GM12878 (cell line): Measurements from ENCODE around the gene FBXL7. TPM values are rescaled to one million over a fixed set of nuclear protein-coding genes. Genes with fewer than 3 reads are reported as not detected.

Source experiments
- ATAC-seq: fragments of 200-7000 bp; cut with Tn5 transposase; 3 replicates; pipeline ENCODE4 v1.9.1; 2020; ENCODE audit warnings: mild to moderate bottlenecking, moderate library complexity
- BruUV-seq: library from RNA; stranded (reverse); fragments of 400-500 nt; replicated peaks from 2 replicates; lab custom pipeline; 2021; lab: Mats Ljungman, UMichigan
- CTCF ChIA-PET: fragments of 300-600 bp; sonication (Branson Sonifier 250); formaldehyde crosslinking; extraction: SDS; loops from one replicate; lab custom pipeline; 2021; ENCODE audit warnings: inconsistent platforms; lab: Yijun Ruan, JAX
- POLR2A ChIA-PET: fragments of 350-600 bp; formaldehyde crosslinking; extraction: SDS; loops from one replicate; lab custom pipeline; 2021; ENCODE audit warnings: inconsistent platforms; lab: Charles Lee
- RAD21 ChIA-PET: fragments of 300-600 bp; sonication (Branson Sonifier 250); formaldehyde crosslinking; loops from one replicate; lab custom pipeline; 2023; ENCODE audit warnings: antibody characterized with exemption; ENCODE audit not compliant: unreplicated experiment; lab: Charles Lee
- SMC1A ChIA-PET: fragments of 300-600 bp; sonication (Branson Sonifier 250); formaldehyde crosslinking; loops from one replicate; lab custom pipeline; 2023; ENCODE audit not compliant: unreplicated experiment, uncharacterized antibody; lab: Charles Lee
- DNase-seq: peaks from one replicate; pipeline ENCODE4 v3.0.0-alpha.2; 2011; ENCODE audit warnings: low read depth, low spot score
- FAIRE-seq: peaks from 3 replicates; lab custom pipeline; 2011; peaks lifted over from hg19 to GRCh38; lab: Jason Lieb, UNC
- H2AFZ ChIP-seq: 2 replicates; pipeline ENCODE4 v1.6.0; 2011; ENCODE audit warnings: low read depth, low read length, control low read depth; ENCODE audit not compliant: control insufficient read depth
- H3K27ac ChIP-seq: 2 replicates; pipeline ENCODE4 v1.5.1; 2011; ENCODE audit warnings: control low read depth; ENCODE audit not compliant: control insufficient read depth, insufficient read depth
- H3K27me3 ChIP-seq, 2 experiments: replicated peaks in 1 of 2; 2 replicates each; pipeline versions ENCODE4 v1.6.0 to v1.6.1; 2011; ENCODE audit warnings: low read length in 1 of 2; ENCODE audit not compliant: control insufficient read depth in 2 of 2, insufficient read depth in 2 of 2
- H3K36me3 ChIP-seq, 2 experiments: 2 replicates each; pipeline ENCODE4 v1.5.1; 2011; ENCODE audit warnings: low read length in 1 of 2; ENCODE audit not compliant: control insufficient read depth in 2 of 2, insufficient read depth in 2 of 2
- H3K4me1 ChIP-seq: 2 replicates; pipeline ENCODE4 v1.6.1; 2011; ENCODE audit warnings: mild to moderate bottlenecking, low read length, moderate library complexity, mixed read lengths; ENCODE audit not compliant: control insufficient read depth, insufficient read depth
- H3K4me2 ChIP-seq: 2 replicates; pipeline ENCODE4 v1.6.0; 2011; ENCODE audit warnings: control low read depth; ENCODE audit not compliant: control insufficient read depth, insufficient read depth
- H3K4me3 ChIP-seq: fragments of 200-600 bp; sonication (generic); 2 replicates; pipeline ENCODE4 v1.5.1; 2016
- H3K79me2 ChIP-seq: 2 replicates; pipeline ENCODE4 v1.6.0; 2011; ENCODE audit warnings: low read length; ENCODE audit not compliant: control insufficient read depth, insufficient read depth
- H3K9ac ChIP-seq: 2 replicates; pipeline ENCODE4 v1.8.0; 2011; ENCODE audit warnings: low read length, control low read depth, mixed read lengths; ENCODE audit not compliant: control insufficient read depth, insufficient read depth
- H3K9me3 ChIP-seq: replicated peaks from 3 replicates; pipeline ENCODE4 v1.5.1; 2011; ENCODE audit warnings: mild to moderate bottlenecking, low read length; ENCODE audit not compliant: control insufficient read depth, insufficient read depth
- H4K20me1 ChIP-seq: 2 replicates; pipeline ENCODE4 v1.6.0; 2011; ENCODE audit not compliant: control insufficient read depth, insufficient read depth
- CBX3 ChIP-seq: fragments of 200-600 bp; sonication (generic); IDR thresholded peaks from 2 replicates; pipeline ENCODE4 v1.6.1; 2016; ENCODE audit warnings: low read depth, borderline replicate concordance
- CHD1 ChIP-seq: IDR thresholded peaks from 2 replicates; pipeline ENCODE4 v1.6.1; 2012; ENCODE audit warnings: low read depth, low read length, improper control_type of control experiment
- FOS ChIP-seq: IDR thresholded peaks from 3 replicates; pipeline ENCODE4 v1.6.1; 2011; ENCODE audit warnings: borderline replicate concordance; ENCODE audit not compliant: insufficient read length; ENCODE audit errors: extremely low read depth
- HCFC1 ChIP-seq: fragments of 150-350 bp; IDR thresholded peaks from 2 replicates; pipeline ENCODE4 v1.6.1; 2014; ENCODE audit warnings: low read length
- HDAC2 ChIP-seq: fragments of 200-600 bp; sonication (generic); IDR thresholded peaks from 2 replicates; pipeline ENCODE4 v1.6.1; 2017
- HDAC6 ChIP-seq: fragments of 200-600 bp; sonication (generic); IDR thresholded peaks from one replicate; pipeline ENCODE4 v1.8.0; 2017; ENCODE audit warnings: antibody characterized with exemption; ENCODE audit not compliant: unreplicated experiment
- HDGF ChIP-seq: fragments of 450-650 bp; IDR thresholded peaks from 2 replicates; pipeline ENCODE4 v1.6.1; 2016; ENCODE audit warnings: antibody characterized with exemption
- IRF5 ChIP-seq: fragments of 450-650 bp; IDR thresholded peaks from 2 replicates; pipeline ENCODE4 v1.6.1; 2017; ENCODE audit warnings: borderline replicate concordance
- KAT2A ChIP-seq: conservative IDR thresholded peaks from 2 replicates; pipeline ENCODE4 v1.6.1; 2011; ENCODE audit warnings: low read depth, low read length; ENCODE audit not compliant: control insufficient read depth
- MEF2A ChIP-seq: IDR thresholded peaks from 2 replicates; pipeline ENCODE4 v1.6.1; 2011; ENCODE audit warnings: low read depth, mild to moderate bottlenecking, low read length, moderate library complexity; ENCODE audit not compliant: insufficient read depth
- MTA2 ChIP-seq: fragments of 450-650 bp; IDR thresholded peaks from 2 replicates; pipeline ENCODE4 v1.6.1; 2016; ENCODE audit warnings: low read depth, mild to moderate bottlenecking, moderate library complexity
- POLR2AphosphoS5 ChIP-seq: IDR thresholded peaks from 2 replicates; pipeline ENCODE4 v1.6.1; 2011; ENCODE audit warnings: mild to moderate bottlenecking, low read length, inconsistent platforms
- RAD21 ChIP-seq: IDR thresholded peaks from 2 replicates; pipeline ENCODE4 v1.6.1; 2011; ENCODE audit warnings: mild to moderate bottlenecking, low read depth, low read length, moderate library complexity; ENCODE audit not compliant: insufficient read depth
- SP1 ChIP-seq: IDR thresholded peaks from one replicate; pipeline ENCODE4 v1.6.1; 2011; ENCODE audit warnings: low read depth, low read length
- SPI1 ChIP-seq: IDR thresholded peaks from 2 replicates; pipeline ENCODE4 v1.6.1; 2011; ENCODE audit warnings: low read depth, mild to moderate bottlenecking, low read length, moderate library complexity, borderline replicate concordance; ENCODE audit not compliant: insufficient read depth
- TCF12 ChIP-seq: IDR thresholded peaks from 2 replicates; pipeline ENCODE4 v1.6.1; 2011; ENCODE audit warnings: low read depth, mild to moderate bottlenecking, low read length
- ZBTB4 ChIP-seq: fragments of 450-650 bp; formaldehyde crosslinking; IDR thresholded peaks from 2 replicates; pipeline ENCODE4 v1.4.0; 2022; ENCODE audit warnings: mild to moderate bottlenecking, moderate library complexity
- ZZZ3 ChIP-seq: IDR thresholded peaks from 2 replicates; pipeline ENCODE4 v1.6.1; 2011; ENCODE audit warnings: low read depth; ENCODE audit not compliant: control insufficient read depth, insufficient read length
- WGBS: methylation state at CpG from one replicate; pipeline ENCODE4 v1.1.6; 2016; ENCODE audit warnings: low lambda C conversion rate; ENCODE audit not compliant: insufficient replicate concordance, insufficient coverage; ENCODE audit errors: missing lambda C conversion rate; 5-methylcytosine and 5-hydroxymethylcytosine counted together
- in situ Hi-C: fragments of 300-500 bp; cut with MboI; formaldehyde crosslinking; loops from 9 replicates; pipeline ENCODE4 v1.14.3; 2018; ENCODE audit warnings: mixed read lengths
- intact Hi-C: fragments of 100-400 bp; cut with micrococcal nuclease; formaldehyde crosslinking; loops from one replicate; pipeline ENCODE4 v1.14.2; 2022; ENCODE audit not compliant: unreplicated experiment
- polyA plus RNA-seq, 11 experiments: library from polyadenylated mRNA; depleted of rRNA in 4 of 11; unstranded in 6 of 11; stranded (reverse) in 5 of 11; fragments of >200 nt; fragmentation: Nextera tagmentation in 4 of 11; fragmentation: Illumina TruSeq in 1 of 11; extraction: Ambion mirVana in 4 of 11; extraction: Trizol in 1 of 11; gene quantifications; 1 replicate in 1 of 11; 2 replicates in 10 of 11; pipeline versions ENCODE4 v1.2.1 to v1.2.3, GENCODE V29; 2011 to 2016; ENCODE audit warnings: inconsistent platforms in 2 of 11, missing spikeins in 2 of 11, low read depth in 1 of 11
- total RNA-seq, 4 experiments: library from RNA; depleted of rRNA in 3 of 4; stranded (reverse); fragments of >200 nt in 3 of 4; fragmentation: Illumina TruSeq in 1 of 4; extraction: Trizol in 1 of 4; gene quantifications; 2 replicates each; pipeline versions ENCODE4 v1.2.1 to v1.2.3, GENCODE V29; 2013 to 2021
- TF ChIP-seq, protein P1 (sequence below): IDR thresholded peaks from 2 replicates; pipeline ENCODE4 v1.6.1; 2012; ENCODE audit warnings: low read depth, low read length, improper control_type of control experiment

The FBXL7 gene
- total and polyA plus RNA-seq, 10 of the 15 experiments (the other 5 are each of a cell fraction or from before 2014, with no cell fraction given): 0.03 to 0.44 (median 0.16) TPM

DNA sequence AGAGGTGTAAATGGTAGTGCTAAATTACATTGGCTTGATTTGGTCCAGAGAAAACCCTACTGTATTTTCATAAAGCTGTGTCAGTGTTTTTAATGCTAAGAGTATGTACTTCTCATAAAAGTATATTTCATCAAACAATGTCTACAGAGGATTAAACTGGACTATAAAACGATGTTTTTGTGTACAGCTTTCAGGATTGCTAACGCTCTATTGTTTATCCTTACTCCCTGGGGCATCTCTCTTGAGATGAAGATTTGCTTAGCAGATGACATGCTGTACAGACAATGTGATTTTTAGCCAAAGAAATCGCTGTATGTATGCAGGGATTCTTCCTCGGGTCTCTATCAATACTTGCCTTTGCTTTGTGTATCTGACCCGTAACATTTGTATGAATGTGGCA is 216.0 kb downstream of the FBXL7 start:
- Histone ChIP-seq H3K4me3 (no peak overlapping the region), H3K4me1 (no peaks in the 10 kb centered on the region), H4K20me1 (no peaks in the 10 kb centered on the region), H3K27ac (no peak overlapping the region), H3K27me3 (no peaks in the 10 kb centered on the region), H3K36me3 (no peaks in the 10 kb centered on the region), H3K79me2 (no peaks in the 10 kb centered on the region), H3K4me2 (no peak overlapping the region), H3K9ac (no peak overlapping the region), H3K9me3 (no peaks in the 10 kb centered on the region), H2AFZ (no peak overlapping the region)
- ATAC-seq (no peak), FAIRE-seq (no peak), DNase-seq (no peak)
- WGBS: 17% methylated on average over 5 of the region's 5 CpGs
- in situ Hi-C loops (no loop called here), intact Hi-C loops (no loop called here)
- ChIA-PET POLR2A (no interaction called here), RAD21 (no interaction called here), SMC1A (no interaction called here), CTCF (no interaction called here)
- TF ChIP-seq POLR2AphosphoS5 (no peak), MTA2 (no peak), MEF2A (no peak), SPI1 (no peak), KAT2A (no peak), HCFC1 (no peak), CHD1 (no peak), HDAC2 (no peak), HDGF (no peak), SP1 (no peak), RAD21 (no peak), ZZZ3 (no peak), TCF12 (no peak), ZBTB4 (CRISPR knock-in tag) (no peak), HDAC6 (no peak), FOS (no peak), IRF5 (no peak), CBX3 (no peak)
- TF ChIP-seq, protein P1, sequence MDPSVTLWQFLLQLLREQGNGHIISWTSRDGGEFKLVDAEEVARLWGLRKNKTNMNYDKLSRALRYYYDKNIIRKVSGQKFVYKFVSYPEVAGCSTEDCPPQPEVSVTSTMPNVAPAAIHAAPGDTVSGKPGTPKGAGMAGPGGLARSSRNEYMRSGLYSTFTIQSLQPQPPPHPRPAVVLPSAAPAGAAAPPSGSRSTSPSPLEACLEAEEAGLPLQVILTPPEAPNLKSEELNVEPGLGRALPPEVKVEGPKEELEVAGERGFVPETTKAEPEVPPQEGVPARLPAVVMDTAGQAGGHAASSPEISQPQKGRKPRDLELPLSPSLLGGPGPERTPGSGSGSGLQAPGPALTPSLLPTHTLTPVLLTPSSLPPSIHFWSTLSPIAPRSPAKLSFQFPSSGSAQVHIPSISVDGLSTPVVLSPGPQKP: no peak
- BruUV-seq: no TSS peak
